ENCODE results near the gene ADH5. TPM values are rescaled to one million over a fixed set of nuclear protein-coding genes. Genes with fewer than 3 reads are reported as not detected.

Gene ADH5
- total RNA-seq, 2 donors from 2014 or later = 226 to 243 TPM

Other genes with a start within 250 kb of the ADH5 start
- gene EIF4E, start 159.7 kb downstream of the ADH5 start, total RNA-seq = 10 to 100 TPM; 52.7 to 71.1 TPM
- gene METAP1, start 93.1 kb downstream of the ADH5 start, total RNA-seq = 10 to 100 TPM; 43.3 to 46.1 TPM
- 1 to 10 TPM in 1 of 2 donors, under 1 TPM in 1; 0.29 to 1.3 TPM for gene ADH4, start 55.5 kb upstream of the ADH5 start, total RNA-seq
- not detected for gene ADH6, start 130.5 kb upstream of the ADH5 start, total RNA-seq
- 1 to 10 TPM; 2.0 to 2.5 TPM for gene ADH1A, start 202.2 kb upstream of the ADH5 start, total RNA-seq
- gene ADH1B, start 232.6 kb upstream of the ADH5 start, total RNA-seq = 100 to 1,000 TPM; 529 TPM